Measurements from ENCODE around the gene GAA. TPM values are rescaled to one million over a fixed set of nuclear protein-coding genes. Genes with fewer than 3 reads are reported as not detected.
"Not testable (repeated sequence)": the region's sequence is repeated elsewhere in the genome, so short reads cannot be mapped to it uniquely, and the experiment has no call there.

The GAA gene
- total RNA-seq, 1 donor from 2014 or later: 120 TPM

DNA sequence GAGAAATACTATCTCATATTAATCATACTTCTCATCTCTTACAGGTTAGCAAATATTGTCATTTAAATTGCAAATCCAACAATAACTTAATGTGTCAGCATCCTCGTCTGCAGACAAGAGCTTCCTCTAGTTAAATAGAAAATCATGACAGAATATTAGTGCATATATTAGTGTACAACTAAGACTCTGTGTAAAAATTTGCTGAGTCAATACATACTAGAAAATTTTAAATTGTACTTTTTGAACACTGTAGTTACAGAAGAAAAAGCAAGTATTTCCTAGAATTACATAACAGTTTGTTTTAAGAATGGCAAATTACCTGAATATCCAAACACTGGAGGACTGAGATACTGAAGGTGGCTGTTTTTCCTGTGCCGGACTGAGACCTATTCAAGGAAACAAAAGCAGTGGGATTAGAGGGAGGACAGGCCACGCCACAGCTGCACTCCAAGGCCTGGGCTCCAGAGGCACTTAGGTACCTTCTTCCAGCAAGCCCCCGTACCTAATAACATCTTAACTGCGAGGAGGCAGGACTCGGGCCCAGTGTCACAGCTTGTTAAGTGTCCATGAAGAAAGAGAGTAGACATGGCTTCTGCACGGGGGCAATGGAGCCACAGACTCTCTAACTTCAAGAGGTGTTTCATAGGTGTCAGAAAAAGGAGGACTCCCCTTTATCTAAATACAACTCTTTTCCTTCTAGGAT lies 40.2 kb downstream of the GAA start:
- no peak for DNase-seq (ENCODE audit: low read depth)

DNA sequence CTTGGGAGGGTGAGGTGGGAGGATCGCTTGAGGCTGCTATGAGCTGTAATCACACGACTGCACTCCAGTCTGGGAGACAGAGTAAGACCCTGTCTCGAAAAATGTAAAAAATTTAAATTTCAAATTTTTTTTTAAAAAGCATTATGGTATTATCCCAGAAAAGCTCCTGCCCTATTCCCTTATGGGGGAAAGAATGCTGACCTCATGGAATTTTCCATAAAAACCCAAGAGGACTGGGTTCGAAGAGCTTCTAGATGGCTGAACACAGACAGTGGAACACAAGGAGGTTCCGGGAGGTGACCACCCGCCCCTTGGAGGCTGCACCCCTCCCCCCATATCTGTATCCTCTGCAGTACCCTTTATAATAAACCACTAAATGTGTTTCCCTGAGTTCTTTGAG lies 41.5 kb downstream of the GAA start:
- no peak for DNase-seq (ENCODE audit: low read depth)

DNA sequence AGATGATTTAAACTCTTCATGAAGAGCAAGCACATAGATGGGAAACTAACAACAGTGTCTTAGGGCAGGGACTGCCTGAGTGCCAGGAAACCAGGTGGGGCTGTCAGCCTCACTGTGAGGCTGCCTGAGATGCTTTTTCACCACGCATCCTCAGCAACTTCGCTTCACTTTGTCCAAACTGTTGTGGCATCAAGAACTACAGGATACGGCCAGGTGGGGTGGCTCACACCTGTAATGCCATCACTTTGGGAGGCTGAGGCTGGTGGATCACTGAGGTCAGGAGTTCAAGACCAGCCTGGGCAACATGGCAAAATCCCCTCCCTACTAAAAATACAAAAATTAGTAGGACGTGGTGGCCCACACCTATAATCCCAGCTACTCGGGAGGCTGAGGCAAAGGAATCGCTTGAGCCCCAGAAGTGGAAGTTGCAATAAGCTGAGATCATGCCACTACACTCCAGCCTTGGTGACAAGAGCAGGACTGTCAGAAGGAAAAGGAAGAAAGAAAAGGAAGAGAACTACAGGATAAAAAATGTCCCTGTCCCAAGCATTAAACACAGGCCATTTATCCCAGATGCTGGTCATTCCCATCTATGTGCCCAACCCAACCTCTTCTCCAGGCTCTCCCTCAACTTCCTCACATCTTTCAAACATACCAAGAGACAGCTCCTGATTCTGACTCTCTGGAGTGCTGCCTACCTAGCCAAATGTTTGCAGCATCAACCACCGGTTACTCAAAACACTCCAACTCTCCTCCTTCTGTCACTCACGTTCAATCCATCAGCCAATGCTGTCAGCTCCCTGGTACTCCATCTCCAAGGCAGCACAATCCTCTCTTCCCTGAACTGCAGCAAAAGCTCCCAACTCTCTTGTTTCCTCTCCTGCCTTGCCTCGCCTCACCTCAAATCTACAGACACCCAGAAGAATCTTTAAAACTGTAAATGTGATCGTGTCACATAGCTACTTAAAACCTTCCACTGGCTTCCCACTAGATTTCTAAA lies 44.0 kb downstream of the GAA start:
- DNase-seq (ENCODE audit: low read depth): no peak

DNA sequence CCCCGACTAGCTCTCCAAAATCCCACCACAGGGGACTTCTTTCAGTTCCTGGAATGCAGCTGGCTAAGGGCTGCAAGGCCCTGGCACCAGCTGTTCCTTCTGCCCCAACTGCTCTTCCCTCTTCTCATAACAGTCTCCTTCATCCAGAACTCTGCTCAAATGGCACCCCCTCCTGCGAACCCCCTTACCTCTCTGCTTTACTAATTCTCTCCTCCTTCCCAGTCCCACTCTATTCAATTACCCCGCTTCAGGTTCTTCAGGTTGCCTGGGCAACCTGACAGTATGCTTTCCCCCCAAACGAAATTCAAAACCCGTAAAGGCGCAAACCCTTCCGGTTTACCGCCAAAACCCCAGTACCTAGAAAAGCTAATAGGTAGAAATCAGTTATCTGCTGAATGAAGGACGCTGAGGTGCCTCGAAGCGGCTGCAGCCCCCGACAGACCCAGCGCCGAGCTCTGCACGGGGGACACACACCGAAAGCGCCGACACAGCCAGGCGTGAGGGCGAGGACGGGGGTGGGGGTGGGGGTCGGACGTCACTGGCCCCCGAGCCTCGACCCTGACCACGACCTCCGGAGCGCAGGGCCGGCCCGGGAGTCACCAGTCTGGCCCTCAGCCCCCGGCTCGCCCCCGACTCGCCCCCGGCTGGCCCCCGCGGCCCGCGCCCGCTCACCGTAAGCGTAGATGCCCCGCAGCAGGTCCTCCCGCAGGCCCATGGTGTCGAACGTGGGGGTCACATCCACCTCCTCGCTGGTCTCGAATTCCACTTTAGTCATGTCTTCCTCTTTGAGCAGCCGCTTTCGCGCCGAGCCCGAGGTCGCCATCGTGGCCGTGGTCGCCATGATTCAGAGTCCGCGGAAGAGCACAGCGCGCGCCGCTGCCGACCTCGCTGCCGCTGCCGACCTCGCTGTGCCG lies 45.0 kb downstream of the GAA start:
- DNase-seq (ENCODE audit: low read depth): peak; percentile 65

DNA sequence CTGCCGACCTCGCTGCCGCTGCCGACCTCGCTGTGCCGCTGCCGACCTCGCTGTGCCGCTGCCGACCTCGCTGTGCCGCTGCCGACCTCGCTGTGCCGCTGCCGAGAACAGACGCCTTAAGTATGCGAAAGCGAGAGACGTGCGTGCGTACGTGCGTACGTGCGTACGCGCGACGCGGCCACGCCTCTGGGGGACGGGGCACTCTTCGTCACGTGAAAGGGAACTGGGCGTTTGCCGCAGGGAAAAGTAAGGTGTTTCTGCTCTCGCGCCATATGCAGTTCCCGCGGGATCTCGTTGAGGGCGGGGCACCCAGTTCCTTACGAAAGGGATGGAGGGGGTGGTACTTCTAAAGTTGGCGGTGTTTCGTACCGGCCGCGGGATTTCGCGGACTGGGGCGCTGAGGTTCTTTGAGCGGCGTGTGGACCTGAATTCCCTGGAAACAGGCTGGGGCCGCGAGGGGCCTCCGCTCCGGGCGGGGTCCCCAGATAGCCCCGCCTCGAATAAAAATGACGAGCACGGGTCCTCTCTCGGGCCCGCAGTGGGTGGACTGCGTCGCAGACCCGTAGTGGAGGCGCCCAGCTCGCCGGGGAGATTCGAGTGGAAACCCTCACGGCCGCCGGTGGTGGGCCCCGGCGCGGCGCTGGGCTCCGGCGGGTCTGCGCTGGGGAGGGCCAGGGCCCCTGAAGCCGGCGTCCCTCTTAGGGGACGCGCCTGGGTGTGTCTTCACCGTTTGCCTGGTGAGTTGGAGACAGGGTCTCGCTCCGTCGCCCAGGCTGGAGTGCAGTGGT lies 45.8 kb downstream of the GAA start, which contains the start of gene EIF4A3:
TSS of gene EIF4A3 (minus strand) at position 94 of the 788 bp plus-strand sequence. CDS start 167 bp downstream, outside the sequence.
- peak; percentile 99 for DNase-seq (ENCODE audit: low read depth)

DNA sequence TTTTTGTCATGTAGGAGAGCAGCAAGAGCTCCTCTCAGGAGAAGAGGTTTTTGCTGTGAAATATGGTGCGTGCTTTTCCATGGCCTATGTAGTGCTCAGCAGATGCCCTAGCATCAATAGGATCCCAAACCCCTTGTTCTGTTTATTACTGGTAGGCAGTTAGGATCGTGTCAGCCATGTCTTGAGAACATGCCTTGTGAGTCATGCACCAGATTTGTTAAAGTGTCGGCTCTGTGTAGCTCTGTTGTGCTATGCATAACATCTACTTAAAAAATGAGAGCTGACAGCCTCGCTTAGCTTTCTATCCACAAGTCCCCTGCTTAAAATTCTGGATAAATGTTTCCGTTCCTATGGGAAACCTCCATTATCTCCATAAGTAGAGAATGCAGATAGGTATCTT lies 50.0 kb downstream of the GAA start:
- peak; percentile 44 for DNase-seq (ENCODE audit: low read depth)

DNA sequence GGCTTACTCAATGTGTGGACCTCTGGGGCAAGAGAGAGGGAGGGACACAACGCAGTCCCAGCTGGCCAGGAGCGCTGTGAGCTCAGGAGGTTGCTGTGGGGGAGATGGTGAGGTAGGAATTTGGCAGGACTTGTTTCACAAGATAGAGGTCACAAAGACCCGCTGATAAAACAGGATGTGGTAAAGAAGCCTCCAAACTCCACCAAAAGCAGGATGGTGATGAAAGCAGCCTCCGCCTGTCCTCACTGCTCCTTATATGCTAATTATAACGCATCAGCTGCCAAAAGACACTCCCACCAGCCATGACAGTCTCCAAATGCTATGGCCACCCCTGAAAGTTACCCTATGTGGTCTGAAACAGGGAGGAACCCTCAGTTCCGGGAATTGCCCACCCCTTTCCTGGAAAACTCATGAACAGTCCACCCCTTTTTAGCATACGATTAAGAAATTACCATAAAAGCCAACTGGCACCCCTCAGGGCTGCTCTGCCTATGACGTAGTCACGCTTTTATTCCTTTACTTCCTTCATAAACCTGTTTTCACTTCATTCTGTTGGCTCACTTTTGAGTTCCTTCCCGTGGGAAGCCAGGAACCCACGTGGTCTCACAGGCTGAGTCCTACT lies 50.8 kb downstream of the GAA start:
- DNase-seq (ENCODE audit: low read depth): no peak

DNA sequence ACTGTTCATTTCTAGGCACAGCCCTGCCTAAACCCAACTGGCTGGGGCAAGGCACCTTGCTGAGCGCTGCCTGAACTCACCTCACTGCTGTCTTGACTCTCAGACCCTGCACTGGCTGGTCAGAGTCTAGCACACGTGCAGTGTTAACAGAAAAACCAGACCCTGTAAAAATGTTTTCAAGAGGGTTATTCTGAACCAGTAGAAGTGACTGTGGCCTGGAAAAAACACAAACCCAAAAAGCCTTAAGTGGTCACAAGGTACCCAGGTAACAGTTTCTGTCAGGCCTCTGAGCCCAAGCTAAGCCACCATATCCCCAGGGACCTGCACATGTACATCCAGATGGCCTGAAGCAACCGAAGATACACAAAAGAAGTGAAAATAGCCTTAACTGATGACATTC lies 51.6 kb downstream of the GAA start:
- no peak for DNase-seq (ENCODE audit: low read depth)

DNA sequence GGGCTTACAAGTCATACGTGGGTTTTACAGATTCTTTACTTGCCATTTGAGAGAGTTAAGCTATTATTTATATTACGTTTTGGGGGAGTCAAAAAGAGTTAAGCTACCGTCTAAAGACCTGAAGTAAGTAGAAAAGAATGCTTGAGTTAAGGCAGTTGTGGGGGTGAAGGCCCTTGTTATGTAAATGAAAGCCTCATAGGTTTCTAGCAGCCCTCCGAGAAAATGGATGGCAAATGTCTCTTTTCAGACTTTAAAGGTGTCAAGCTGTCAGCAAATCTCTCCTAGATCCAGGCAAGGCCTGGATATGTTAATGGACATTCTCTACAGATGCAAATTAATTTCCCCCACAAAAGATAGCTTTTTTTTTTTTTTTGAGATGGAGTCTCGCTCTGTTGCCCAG lies 52.8 kb downstream of the GAA start:
- DNase-seq (ENCODE audit: low read depth): no peak

DNA sequence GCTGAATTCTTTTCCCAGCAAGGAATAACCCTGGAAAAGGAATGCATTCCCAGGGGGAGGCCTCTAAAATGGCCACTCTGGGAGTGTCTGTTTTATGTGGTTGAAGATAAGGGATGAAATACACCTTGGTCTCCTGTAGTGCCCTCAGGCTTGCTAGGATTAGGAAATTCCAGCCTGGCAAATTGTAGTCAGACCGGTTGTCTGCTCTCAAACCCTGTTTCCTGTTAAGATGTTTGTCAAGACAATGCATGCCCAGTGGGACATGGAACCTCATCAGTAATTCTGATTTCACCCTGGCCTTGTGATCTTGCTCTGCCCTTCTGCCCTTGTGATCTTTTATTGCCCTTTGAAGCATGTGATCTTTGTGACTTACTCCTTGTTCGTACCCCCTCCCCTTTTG lies 54.2 kb downstream of the GAA start:
- DNase-seq (ENCODE audit: low read depth): not testable (repeated sequence)

DNA sequence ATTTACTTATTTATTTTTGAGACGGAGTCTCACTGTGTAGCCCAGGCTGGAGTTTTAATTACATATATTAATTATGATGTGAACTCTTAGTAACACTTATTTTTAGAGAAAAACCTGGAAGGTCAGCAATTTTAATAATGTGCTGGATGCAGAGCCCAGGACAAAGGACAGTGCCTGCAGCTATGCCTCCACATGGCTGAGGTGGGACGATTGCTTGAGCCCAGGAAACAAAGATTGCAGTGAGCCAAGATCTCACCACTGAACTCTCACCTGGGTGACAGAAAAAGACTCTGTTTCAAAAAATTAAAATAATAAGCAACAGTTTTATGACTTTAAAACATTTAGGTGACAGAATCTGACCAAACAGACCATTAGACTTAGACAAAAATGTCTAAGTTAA lies 57.5 kb downstream of the GAA start:
- DNase-seq (ENCODE audit: low read depth): no peak

DNA sequence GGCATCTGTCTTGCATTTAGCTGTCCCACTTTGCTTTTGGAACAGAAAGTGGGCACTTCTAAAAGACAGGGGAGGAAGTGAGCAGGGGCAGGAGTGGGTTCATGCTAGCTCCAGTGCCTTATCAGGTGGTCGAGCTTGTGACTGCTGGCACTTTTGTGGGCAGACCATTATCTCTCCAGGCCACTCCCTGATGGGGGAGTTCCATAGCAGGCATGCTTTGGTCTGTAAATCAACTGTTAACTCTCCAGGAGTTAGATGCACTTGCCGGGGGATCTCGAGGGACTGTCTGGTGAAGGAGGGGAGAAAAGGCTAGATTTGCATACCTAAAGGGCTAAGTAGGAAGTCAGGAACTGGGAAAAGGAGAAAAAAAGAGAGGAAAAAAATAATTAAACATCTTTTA lies 59.2 kb downstream of the GAA start:
- DNase-seq (ENCODE audit: low read depth): no peak

DNA sequence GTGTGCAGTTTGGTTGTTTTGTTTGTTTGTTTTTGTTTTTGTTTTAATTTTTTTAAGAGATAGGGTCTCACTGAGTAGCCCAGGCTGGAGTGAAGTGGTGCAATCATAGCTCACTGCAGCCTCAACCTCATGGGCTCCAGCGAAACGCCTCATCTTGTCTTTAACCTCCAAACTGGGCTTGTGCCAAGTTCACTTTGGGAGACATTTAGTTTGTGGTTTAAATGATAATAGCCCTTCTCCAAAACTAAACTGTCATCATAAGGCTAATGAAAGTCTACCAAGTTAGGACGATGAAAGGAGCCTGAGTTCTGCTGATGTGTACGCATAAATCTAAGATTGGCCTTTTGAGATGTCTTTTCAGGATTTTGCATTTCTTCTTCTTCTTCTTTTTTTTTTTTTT lies 62.0 kb downstream of the GAA start:
- no peak for DNase-seq (ENCODE audit: low read depth)

DNA sequence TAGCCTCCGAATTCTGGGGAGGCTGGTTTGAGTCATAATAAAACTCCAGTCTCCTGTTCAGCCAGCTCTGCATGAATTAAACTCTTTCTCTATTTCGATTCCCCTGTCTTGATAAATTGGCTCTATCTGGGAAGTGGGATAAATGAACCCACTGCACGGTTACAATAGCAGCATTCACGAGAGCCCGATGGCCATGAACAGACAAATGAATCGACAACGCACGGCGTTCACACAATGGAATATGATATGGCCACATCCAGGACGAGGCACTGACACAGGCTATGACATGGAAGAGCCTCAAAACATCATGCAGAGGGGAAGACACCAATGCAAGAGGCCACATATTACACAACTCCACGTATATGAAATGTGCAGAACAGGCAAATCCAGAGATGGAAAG lies 62.8 kb downstream of the GAA start:
- DNase-seq (ENCODE audit: low read depth): no peak

DNA sequence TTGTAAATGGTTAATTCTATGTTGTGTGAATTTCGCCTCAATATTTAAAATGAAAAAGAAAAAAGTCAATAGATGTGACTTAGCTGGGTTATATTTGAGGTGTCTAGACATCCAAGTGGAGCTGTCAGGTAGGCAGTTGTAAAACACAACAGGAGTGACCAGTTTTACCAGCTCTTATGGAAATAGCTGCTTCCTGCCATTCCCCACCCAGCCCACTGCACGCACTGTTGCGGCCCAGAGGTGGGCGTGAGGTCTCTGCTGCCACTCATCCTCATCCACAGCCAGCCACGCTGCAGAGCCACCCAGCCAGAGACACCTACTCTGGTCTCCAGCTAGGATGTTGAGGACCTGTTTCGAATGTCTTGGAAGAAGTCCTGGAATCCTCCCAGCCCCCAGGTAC lies 65.1 kb downstream of the GAA start:
- no peak for DNase-seq (ENCODE audit: low read depth)

DNA sequence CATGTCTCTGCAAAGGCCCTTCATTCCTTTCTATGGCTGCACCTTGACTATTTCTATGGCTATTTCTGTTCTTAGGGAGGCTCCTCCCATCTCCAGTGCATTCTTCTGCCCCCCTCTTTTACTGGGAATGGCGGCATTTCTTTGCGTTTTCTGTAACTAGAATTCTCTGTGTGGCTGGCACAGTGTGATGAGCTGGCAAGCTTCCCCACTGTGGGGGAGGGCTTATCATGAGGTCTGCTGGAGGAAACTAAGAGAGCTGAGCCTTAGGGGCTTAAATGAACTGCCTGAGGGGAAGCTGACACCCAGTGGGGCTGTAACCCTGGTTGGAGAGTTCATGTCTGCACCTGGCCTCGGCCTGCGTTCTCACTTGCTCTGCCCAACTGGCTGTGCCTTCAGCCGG lies 67.0 kb downstream of the GAA start:
- DNase-seq (ENCODE audit: low read depth): no peak

DNA sequence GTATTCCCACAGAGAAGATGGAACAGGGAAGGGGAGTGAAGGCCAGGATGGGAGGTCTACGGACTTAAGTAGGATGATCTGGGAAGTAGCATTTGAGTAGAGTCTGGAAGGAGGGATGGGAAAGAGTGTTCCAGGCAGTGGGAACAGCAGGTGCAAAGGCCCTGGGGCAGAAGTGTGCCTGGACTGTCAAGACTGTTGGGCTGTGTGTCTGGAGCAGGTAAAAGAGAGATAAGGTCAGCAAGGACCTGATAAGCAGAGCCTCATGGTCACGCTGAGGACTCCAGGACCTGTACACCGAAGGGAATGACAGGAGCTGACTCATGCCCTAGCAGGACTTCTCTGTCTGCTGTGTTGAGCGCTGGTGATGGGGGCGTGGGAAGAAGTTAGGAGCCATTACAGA lies 67.7 kb downstream of the GAA start:
- no peak for DNase-seq (ENCODE audit: low read depth)

Measured in myocyte (in vitro differentiated cells).